Ecto neural progenitor cell (in vitro differentiated cells): ENCODE data around the gene USP6NL.

ENCODE experiments used
- DNase-seq: peaks from one replicate; pipeline ENCODE4 v3.0.0-alpha.2; 2018; ENCODE audit warnings: low spot score

Gene USP6NL

DNA sequence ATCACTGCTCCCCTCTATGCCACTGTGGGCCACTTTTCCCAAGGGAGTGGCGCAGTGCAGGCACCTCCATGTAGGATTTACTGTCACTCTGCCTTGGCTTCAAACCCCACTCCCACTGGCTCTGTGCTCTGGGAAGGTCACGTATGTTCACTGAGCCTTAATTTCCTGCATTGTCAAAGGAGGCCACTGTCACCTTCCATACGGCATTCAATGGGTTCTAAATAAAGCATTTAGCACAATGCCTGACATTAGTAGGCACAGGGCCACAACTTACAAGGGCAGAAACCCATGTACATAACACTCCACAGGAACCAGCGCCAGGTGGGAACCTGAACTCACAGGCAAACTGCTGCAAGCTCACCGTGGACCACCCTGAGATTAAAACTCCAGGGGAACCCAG lies 196.4 kb downstream of the USP6NL start:
- DNase-seq = no peak

- no peak for DNase-seq
Observed at GRCh38 chr10:11414314-11415038, 197.0 kb downstream of the USP6NL start.

DNA sequence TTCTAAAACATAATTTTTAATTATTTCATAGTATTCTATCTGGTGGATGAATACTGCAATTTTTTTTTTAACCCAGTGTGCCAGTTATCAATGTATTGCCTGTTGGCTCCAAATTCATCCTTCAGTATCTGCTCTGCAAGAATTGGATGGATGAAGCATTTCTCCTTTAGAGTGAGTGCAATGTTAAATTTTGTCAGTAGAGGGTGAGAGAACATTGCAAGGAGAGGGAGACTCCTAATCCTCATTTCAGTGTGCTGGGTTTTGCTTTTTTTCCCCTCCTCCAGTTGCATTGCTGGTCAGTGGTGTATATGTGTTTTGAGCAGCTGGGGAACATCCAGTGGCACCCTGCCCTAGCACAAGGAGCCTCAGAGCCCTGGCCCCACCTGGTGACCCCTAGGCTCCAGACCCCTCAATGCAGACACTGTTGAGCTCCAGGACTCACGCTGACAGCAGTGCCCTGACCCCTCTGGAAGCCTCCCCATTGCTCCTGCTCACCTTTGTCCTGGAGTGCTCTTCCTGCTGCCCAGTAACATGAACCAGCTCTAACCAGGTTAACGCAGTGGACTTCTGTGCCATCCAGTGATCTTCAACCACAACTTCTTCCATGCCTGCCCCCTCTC lies 199.4 kb downstream of the USP6NL start:
- DNase-seq = no peak

DNA sequence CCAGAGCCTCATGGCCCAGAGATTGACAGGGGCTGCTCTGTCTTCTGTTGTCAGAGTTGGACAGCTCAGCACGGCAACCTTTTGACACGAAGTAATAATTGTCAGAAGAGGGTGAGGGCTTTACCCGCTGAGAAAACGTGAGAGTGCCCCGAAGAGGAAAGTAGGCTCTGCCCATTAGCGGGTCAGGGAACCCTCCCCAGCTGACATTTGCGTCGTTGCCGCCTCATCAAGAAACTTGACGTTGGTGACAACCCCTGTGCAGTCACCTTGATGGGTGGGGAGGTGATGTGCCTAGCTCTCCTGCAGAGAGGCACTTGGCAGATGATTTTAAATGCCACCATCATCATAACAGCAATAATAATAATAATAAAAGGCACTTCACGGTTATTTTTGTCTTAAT lies 202.1 kb downstream of the USP6NL start:
- no peak for DNase-seq

DNA sequence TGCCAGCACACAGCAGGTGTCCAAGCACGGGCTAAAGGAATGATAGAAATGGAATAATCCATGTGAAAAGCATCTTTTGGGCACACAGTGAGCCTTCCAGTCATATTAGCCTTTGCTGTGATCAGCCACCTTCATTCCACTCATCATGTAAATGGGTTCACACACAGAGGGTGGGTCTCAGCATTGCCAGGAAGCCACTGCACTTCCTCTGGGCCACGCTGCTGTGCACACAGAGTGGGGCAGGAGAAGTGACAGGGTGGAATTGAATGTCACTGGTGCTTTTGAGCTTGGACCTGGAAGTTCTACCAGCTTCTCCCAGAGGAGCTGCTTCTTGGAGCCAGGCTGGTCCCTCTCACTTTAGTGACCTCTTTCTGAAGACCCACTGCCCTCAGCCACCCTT lies 203.5 kb downstream of the USP6NL start:
- DNase-seq = no peak

GRCh38 chr10:11406746-11407145 lies 204.7 kb downstream of the USP6NL start:
- DNase-seq = no peak

DNA sequence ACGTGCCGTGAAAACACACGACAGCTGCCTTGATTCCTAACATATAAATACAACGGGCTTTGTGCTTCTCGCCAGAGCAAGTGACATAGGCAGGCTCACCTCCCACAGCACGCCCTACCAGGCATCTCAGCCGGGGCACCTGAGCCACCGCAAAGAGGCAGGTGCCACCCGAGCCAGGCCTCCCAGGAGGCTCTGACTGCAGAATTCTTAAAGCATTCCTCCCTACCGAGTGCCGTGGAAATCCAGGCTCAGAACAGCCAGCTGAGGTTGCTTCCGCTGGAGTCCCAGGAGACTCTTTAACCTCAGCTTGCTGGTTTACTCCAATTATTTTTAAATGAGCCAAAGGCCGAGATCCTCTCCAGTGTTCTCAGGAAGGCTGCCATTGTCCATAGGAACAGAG lies 206.5 kb downstream of the USP6NL start:
- DNase-seq = no peak
